Activated CD8-positive, alpha-beta memory T cell treated with anti-CD3 and anti-CD28 coated beads for 24 hours (primary cell): ENCODE data around the gene BCAR3.

ENCODE experiments used
- DNase-seq: peaks from one replicate; pipeline ENCODE4 v3.0.0-alpha.2; 2020

Gene BCAR3

DNA sequence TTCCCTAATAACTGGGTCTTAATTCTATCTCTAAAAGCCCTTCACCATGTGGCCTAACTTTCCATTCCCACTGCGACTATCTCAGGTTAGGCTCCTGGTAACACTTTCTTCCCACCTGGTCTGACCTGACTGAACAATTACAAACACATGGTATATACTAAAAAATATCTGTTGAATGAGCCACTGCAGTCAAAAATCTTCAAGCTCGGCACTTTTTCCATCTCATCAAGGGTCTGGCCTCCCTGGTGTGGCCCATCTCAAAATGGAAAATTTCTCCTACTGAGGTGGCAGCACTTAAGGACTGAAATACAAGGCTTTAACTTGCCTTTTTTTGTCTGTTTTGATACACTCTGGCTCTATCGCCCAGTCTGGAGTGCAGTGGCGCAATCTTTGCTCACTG is 48.3 kb downstream of the BCAR3 start:
- DNase-seq = no peak

DNA sequence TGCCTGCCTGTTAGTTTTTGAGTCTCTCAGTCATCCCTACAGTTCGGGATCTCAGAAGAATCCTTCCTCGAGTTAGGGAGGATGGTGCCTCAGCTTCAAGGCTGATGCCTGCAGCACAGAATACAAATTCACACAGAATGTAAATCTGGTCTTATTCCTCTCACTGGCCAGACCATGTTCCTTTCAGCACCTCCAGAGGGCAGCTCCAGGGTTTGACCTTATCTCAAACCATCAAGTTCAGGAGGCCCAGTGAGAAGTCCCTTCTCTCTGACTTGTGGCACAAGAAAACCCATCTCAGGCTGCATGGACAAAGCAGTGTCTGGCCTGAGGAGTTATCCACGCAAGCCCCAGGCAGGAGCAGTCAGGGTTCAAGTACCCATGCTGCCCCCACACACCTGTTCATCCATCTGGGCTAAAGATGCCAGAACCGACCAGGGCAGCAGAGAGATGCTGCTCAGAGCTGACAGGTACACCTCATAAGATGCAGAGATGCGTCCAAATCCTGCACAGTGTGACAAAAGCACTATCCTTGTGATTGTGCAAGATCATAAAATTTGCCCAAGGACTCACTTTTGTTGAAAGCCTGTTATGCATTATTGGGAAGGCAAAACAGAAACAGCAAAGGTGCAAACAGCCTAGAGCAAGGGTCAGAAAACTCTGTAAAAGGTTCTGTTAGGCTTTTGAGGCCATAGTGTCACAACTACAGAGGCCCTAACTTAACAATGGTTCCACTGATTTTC is 49.8 kb downstream of the BCAR3 start:
- DNase-seq = no peak

DNA sequence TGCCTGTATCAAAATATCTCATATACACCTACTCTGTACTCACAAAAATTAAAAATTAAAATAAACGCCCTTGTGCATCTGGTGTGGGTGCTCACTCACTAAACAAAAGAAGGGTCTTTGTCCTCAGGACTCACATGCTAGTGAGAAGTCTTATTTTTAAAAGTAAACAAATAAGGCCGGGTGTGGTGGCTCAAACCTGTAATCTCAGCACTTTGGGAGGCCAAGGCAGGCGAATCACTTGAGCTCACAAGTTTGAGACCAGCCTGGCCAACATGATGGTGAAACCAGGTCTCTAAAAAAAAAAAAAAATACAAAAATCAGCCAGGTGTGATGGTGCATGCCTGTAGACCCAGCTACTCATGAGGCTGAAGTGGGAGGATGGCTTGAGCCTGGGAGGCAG is 51.5 kb downstream of the BCAR3 start:
- no peak for DNase-seq

DNA sequence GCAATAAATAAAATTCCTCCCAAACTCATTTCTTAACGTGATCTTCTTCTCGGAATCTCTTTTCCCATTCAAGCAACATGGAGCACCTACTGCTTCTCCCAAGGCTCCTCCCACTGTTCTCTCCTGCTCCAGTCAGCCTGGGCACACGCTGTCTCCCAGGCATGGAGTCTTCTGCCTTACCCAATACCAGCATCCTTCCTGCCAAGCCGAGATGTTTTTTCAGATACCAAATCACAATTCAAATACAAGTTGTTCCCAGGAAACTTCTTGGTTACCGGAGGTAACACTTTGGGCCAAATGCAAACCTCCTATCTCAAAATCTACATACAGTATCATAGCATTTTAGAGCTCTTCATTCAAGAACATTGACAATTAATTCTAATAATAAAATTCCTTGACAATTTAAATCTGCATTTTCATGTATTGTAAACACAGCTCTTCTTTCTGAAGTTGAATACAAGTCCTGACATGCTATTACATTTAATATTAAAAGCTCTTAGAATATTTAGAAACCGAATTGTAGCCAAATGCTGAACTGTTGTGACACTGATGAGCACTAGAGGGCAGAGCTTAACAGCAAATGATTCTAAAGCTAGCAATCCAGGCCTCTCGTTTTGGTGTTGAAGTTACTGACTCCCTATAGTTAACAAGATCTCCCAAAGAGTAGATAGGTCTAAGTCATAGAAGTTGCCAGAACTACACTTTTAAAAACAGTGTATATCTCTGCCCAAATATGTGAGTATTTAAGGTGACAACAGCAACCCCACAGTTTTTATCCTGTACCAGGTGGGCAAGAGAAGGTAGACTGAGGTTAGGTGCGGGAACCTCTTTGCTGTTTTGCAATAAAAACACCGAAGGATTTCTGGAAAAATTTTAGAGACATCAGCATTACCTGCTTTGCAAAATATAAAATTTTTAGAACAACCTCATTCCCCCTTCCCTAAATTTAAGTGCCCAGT is 52.3 kb downstream of the BCAR3 start:
- no peak for DNase-seq

DNA sequence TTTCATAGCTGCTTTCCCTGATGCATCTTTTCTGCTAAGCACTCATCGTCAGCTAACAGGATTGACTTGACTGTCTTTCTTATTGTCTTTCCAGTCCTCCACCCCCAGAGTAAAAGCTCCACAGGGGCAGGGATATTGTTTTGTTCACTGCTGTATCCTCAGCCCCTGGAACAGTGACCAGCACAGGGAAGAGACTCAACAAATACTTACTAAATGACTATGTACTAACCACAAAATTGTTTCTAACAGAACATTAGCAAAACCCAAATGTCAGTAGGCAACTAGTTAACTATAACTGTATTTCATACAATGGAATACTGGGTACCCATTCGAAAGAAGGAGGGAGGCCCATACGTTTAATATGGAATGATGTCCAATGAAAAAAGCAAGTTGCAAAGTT is 53.0 kb downstream of the BCAR3 start:
- DNase-seq = no peak

DNA sequence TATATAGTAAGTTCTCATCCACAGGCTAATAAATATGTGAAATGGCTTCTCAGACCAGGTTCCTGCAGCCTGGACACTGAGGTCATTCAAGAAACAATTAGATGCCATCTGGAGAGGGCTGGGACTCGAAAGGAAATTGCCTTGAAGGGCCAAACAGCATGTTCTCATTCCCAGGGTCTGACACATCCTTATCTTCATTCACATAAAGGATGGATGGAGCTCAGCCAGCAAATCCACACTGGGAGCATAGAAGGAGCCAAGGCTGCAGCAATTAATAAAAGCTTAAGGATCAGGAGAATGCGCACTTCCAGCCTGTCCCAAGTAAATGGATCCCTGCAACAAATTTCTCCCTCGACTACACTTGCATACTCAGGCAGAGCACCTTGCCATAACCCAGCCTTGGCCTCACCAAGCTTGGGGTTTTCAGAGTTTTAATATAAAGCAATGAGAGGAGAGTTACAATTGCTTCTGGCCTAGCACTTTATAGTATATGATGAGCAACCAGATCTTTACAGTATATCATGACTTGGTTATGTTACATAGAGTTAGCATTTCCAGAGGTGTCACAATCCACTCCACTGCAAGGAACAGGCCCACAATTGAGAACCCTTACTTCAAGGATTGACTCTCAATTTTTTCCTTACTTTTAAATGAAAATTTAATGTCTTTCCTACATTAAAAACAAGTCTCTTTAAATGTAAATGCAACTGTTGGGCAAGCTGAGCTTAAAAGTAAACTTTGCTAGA is 55.9 kb downstream of the BCAR3 start:
- DNase-seq = no peak

DNA sequence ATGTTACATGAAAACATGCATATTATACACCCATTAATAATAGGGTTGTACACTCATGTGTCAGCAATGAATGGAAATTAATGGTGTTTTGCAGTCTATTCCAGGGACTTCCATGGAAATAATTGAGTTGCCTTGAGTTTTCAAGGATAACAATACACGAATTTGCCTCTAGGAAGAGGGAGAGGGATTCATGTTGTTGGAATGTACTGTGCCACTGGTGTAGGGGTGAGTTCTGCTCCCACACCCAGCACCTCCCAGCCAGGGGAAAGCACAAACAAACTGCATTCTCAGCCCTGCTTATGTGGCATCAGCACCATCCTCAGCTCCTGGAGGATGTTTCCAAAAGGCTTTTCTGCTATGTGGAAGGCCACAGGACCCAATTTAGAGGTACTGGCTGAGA is 57.8 kb downstream of the BCAR3 start:
- no peak for DNase-seq

DNA sequence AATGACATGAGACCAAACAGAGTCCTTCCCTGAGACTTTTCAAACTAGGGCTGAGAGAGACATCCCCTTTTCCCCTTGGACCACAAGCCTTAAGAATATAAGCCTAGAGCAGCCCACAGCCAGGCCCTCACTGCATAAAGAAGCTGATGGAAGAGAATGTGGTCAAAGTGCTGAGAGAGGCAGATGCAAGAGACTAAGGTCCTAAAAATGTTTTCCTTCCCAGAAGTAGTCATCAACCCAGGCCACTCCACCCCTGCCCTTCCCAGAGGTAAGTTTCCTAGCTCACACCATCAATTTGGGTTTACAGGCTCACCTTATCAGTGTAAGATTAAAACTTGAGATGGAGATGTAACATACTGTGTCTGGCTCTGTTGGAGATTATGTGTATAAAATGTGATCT is 58.2 kb downstream of the BCAR3 start:
- DNase-seq = no peak

DNA sequence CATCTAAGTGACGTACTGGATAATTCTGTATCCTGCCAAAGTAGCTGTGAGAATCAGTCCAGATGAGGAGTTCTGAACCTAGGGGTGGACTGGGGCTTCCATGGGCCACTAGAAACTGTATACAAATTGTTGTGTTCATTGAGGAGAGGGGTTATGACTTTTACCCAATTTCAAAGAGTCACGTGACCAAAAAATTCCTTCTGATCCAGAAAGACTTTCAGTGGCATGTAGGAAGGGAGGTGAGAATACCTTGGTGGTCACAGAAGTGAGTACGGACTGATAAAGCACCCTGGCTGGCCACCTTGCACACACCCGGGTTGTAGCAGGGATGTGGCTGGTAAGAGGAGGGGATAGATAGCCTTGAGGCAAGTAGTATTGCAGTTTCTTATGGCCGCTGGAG is 60.4 kb downstream of the BCAR3 start:
- no peak for DNase-seq

DNA sequence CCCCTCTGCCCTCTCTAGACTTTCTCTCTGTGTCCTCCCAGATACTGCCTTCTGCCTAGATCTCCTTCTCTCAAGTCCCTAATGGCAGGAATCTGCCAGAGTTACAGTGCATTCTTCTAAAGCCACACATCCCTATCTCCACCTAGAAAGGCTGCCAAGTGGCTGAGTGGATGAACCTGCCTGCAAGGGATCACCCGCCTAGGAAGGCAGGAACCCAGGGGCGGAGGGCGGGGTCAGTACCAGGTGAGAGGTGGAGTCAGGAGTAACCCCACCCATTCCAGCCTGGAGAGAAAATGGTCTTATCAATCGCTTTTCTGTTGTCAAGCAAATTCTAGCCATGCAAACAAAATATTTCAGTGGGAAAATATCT is 60.8 kb downstream of the BCAR3 start:
- no peak for DNase-seq

DNA sequence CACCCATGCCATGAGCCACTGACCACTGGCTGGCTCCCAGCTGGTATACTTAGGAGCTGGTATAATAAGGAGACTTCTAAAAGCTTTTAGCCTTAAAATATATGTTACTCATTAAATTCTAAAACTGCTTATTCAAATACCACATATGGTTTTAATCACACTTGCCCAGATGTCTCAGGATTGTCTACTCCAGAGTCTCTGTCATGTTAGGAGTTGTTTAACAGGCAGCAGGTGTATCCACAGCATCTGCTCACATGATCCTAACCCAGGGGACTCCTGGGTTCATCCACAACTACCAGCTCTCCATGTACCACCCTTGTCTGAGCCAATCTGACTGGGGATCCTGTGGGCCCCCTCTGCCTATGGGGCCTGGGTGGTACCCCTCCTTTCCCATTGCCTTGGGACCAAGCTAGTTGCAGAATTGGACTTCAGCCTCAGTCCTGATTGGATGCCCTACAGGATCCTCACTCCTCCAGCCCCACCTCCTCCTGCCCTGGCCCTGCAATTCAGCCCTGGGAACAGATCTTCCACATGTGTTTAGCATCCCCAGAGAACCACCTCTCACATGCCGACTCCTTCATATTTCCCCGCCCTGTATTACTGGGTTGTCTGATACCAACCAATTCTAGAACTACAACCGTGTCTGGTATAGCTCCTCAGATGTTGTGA is 61.3 kb downstream of the BCAR3 start:
- DNase-seq = no peak

DNA sequence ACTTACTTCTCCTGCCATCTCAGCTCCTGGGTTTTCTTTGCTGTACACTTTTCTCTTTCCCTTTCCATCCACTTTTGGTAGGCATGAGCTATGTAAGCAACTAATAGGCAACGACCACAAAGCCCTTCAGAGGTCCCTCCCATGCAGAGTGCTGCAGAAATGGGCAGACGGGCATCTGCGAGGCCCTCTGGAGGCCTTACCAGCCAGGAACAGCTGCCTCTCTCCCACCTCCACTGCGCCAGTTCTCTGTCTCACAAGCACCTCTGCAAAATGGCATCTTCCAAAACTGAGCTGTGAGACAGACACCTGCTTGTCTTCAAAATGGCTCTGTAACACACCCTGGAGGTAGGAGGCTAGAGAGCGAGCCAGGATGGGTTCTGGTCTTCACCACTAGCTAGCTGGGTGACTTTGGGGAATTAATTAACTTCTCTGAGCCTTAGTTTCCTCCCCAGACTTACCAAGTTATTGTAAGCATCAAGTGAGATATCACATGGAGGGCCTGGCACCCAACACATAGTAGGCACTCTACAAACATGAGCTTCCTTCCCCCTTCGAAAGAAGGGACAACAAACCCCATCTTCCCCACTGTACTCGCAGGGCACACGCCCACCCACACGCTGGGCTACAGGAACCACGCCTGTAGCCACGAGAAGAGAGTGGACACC is 62.0 kb downstream of the BCAR3 start:
- DNase-seq = no peak

DNA sequence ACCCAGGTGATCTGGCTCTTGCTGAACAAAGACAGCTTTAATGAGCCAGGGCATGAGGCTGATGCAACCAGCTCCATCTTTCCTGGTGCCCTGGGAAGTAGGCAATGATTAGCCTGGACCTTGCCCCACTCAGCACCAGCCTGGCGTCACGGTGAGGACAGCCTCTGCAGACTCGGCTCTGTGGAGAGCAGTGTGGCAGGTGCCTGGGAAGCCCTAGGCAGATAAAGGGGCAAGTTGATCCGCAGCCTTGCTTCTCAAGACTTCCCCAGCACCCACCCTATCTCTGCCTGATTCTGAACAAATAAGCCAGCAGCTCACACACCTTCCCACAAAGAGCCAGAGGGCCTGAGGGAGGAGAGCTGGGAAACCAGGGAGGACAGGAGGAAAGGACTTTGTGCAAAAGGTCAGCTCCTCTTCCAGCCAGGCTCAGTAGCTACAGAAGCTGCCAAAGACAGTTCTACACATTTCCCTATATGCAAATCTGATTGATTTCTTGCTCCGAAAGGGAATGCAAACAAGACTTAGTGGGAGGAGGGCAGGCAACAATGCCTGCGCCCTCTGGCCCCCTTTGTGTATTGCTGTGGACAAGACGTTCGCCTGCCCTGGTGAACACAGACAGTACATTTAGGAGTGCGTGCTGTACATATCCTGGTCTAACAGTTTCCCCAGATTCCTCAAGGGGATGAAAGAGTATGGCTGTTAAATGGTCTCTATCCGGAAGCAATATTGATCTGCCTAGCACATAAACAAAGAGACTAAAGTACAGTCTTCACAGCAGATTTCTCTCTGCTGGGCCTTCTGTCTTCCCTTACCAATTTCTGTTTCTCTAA is 63.8 kb downstream of the BCAR3 start:
- no peak for DNase-seq

DNA sequence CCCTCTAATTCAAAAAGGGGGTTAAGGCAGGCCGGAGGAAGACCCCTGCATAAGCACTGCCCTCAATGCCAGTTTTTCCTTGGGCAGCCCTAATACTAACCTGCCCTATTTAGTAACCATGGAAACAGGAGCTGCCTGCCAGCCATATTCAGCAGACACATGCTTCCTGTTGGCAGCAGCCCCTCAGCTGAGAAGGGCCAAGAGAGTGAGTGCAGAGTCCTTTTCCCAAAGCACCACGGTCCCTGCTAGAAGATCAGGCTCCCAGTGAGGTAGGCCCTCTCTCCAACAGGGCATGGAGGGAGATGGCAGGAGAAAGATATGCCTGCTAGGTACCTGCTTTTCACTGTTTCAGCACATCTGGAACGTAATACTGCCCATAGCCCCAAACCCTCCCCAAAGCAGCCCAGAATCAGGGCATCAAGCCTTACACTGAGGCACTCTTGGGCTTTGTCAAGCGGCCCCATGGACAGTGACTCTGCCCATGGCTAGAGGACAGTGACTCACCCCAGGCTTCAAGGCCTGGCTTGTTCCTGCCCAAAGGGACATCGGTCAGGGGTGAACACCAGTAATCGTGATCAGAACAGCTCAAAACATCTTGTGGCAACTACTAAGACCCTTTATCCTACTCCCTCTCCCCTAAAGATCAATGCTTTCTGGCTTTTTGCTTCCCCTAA is 64.5 kb downstream of the BCAR3 start:
- no peak for DNase-seq

DNA sequence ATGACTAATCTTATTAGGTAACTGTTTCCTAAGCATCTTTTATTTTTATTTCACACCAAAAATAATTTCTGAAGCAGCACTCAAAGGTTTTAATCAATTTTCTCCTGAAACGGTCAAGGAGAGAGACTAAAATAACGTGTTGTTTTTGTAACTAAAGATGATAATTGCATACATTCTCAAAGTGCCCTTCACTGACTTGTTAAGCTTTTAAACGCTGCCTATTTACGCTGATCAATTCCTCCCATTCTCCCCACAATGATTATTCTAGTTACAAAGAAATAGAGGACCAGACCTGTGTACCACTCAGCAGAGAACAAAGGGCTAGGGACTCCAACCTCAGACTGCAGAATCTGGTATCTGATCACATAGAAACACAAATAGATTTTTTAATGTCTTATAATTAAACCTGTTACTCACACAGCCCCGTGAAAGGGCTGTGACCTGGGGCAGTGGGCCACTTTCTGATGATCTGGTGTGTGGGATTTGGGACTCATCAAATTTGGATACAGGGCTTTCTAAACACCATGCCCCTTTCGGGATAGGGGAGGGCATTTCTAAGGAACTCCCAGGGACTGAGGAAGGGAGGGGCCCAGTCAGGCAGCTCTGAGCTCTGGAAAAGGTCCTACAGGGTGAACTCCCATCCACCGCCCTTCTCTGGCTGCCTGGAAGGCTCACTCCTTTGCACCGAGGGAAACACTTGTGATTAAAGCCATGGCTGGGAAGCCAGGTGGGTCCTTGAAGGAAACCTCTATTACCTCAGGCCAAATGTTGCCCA is 65.2 kb downstream of the BCAR3 start:
- DNase-seq = no peak

DNA sequence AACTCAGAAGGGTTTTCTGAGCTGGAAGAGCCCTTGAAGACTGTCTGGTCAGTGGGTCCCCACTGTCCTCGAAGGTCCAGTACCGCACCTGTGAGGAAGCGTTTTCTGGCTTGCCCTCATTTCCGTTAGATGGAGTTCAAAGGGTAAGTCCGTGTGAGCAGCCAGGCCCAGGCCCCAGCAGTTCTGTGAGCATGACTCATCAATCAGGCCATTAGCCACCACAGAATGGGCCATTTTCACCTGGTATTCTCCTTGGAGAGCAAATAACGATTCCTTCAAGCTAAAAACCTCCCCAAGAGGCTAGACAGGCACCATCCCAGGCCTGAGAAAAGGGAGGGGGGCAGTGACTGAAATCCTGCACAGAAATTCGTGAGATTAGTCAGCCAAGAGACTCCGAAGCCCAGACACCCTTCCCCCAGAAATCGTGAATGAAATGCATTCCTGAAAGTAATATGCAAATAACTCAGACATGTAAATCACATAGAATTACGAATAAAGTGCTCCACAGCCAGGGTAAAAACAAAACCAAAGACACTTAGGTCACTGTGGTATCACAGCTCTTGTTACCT is 66.0 kb downstream of the BCAR3 start:
- peak; percentile 72 for DNase-seq

DNA sequence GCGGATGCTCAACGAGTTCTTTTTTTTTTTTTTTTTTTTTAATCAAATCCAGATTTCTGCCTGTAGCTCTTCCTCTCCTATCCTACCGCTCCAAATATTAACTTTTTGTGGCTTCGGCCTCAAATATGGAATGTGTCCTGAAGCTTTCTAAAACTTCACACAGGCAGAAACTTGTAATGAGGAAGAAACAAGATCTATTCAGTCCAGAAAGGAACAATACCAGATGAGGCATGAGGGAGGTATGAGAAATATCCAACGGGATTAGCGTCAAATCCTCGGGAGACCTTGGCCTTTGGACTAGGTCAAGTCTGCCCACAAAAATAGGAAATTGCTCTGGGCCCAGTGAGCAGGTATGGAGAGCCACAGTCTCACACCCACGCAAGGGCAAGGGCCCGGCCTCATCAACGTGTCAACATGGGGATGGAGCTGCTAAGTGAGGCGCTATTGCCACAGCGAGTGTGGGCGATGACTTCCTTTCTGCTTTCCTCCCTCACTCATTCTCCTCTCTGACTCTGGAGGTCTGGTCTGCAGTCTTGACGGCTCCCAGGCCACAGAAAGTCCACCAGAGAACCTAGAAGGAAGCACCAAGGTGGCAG is 66.6 kb downstream of the BCAR3 start:
- DNase-seq = peak; percentile 74

DNA sequence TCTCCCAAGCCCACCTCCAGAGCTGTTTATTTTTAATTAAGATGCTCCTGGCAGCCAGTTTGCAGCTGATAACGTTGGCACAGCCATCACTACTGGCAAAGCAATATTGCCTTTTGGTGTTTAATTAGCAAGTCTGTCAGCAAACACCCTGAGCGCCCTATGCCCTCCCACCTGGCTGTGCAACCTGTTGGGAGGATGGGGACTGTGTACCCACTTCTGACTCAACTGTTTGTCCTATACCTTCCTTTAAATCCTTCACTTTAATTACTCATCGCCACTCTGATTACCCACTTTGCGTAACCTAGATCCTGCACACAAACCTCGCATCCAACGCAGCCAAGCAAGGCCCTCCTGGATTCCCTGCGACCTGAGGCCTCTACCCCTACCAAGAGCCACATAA is 67.1 kb downstream of the BCAR3 start:
- DNase-seq = no peak

DNA sequence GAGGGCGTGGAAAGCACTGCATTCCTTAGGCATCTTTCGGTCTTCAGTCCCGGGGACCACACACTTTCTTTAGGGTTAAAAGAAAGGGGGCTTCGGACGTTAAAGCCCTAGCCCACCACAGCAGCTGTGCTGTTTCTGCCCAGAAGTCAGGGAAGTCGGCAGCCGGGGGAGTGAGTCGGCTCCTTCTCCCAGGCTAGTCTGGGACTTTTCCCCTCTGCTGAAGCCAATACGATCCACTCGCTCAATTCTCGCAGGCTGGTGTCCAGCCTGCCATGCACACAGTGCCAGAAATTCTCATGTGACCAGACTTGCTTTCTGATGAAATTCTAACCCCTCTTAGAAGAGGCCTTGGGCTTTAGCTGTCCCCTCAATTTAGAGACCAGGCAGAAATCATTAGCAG is 67.7 kb downstream of the BCAR3 start:
- no peak for DNase-seq
